ENCODE results near the gene MEGF6.
A peak's percentile ranks its signal among the peaks of the same experiment; 100 is the strongest.

MEGF6 gene

GRCh38 chr1:3444298-3444697, 167.0 kb downstream of the MEGF6 start:
- DNase-seq = no peak

- peak in 6 of 56 donors; percentile 20 to 65 (median 36) for DNase-seq
Measured at GRCh38 chr1:3443807-3444206, 167.5 kb downstream of the MEGF6 start.

DNA sequence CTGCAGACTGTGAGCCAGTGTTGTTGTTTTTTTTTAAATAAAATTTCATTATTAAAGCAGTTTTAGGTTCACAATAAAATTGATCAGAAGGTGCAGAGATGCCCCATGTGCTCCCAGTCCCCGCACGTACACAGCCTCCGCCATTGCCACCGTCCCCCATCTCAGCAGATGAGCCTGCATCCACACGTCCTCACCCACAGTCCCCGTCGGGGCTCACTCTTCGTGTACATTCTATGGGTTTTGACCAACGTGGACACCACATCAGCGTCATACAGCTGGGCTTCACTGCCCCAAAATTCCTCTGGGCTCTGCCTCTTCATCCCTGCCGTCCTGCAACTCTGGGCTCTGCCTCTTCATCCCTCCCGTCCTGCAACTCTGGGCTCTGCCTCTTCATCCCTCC, 168.4 kb downstream of the MEGF6 start:
- DNase-seq = no peak

- peak in 5 of 56 donors; percentile 12 to 41 (median 32) for DNase-seq
Measured at GRCh38 chr1:3442331-3442730, 169.0 kb downstream of the MEGF6 start.

DNA sequence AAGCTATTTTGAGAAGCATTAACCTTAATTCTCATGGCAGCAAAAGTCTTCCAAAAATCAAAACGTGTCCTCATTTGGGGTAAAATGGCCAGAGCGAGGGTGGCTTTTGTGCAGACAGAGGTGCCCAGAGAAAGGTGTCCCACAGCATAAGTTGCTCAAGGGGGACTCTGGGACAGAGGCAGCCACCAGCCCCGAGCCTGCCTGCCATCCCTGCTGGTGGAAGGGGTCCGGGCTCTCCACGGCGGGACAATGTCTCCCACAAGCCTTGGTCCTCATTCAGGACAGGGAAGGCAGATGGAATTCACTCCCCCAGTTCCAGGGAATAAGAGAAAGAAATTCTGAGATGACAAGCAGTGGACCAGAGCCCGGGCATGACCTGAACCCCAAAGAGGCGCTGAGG, 169.4 kb downstream of the MEGF6 start:
- peak in 5 of 56 donors; percentile 17 to 36 (median 31) for DNase-seq

- peak in 37 of 56 donors; percentile 14 to 82 (median 52) for DNase-seq
Measured at GRCh38 chr1:3441410-3441847, 169.9 kb downstream of the MEGF6 start.

DNA sequence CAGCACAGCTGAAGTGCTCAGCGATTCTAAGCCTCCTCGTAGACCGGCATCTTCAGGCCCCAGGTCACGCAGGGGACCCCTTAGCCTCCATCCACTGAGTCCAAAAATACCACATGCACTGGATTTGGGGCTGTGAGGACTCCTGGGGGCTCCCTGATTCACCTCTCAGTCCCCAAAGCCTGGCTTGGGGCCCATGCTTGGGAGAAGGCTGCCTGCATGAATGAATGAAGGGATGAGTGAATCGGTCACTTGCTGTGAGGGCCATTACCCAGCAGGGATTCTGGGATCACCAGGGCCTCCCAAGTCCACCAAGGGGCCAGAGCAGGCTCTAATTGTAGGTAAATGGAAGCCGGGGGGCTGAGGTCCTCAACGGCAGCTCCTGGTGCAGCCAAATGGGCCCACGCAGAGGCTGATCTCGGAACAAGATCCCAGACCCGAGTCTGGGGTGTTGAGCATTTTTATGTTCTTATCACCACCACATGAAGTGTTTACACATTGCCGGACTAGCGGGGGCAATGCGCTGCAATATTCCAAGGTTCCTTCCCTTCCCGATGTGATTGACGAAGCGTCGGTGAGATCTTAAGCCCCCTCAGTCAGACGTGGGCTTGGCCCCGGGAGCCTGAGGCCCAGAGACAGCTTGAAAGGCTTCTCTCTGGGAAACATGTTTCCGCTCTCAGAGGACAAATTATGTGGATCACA, 170.4 kb downstream of the MEGF6 start:
- DNase-seq = peak in 3 of 56 donors; percentile 29 to 56 (median 48)

DNA sequence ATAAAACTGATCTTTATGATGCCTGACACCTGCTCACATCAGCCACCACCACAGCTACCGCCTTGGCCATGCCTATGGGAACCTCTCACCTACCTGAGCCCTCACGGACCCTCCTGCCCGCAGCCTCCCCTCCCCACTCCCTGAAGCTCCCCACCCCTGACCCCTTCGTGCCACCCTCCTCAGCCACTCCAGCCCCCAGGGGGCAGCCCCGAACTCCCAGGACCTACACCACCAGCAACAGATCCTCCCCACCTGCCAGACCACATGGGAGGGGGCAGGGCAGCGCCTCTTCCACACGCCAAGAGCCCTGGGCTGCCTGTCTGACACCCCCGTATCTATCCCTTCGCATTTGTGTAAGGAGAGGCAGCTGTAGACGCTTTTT, 171.0 kb downstream of the MEGF6 start:
- no peak for DNase-seq
